ENCODE measurements around the gene CASP4. TPM values are rescaled to one million over a fixed set of nuclear protein-coding genes. Genes with fewer than 3 reads are reported as not detected.
A peak's percentile ranks its signal among the peaks of the same experiment; 100 is the strongest.

CASP4 gene
- total RNA-seq, 1 donor from 2014 or later = 13.9 TPM

DNA sequence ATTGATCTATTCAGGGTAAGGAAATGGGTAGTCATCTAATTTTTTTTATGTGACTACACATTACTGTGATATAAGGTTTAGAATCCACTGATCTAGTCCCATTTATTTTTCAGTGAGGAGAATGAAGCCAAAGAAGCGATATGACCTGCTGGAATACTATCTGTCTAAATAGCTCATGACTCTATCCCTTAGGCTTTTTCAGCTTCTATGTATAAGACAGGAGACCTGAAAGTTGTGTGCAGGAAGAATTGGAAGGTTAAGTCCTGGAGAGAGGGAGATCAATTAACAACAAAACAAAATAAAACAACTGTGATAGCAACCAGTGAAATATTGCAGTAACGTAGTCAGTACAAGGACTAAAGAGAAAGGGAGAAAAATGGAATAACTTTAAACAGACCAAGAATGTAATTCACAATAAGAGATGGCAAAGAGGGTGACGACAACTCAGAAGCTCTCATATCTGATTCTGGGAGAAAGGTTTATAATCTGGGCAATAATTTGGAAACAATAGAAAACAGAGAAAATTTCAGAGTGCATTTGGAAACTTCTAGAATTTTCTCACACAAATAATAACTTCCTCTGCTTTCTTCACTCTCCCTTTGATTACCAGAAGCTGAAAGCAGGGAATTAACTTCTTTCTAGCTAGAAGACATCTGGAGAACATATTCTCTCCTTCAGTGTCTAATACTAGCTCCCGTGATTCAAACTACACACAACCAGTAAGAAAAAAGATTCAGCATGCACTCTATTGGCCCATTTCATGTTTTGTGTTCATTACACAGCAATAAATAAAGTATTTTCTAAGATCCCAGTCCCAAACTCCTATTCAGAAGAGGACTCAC is 50.9 kb downstream of the CASP4 start:
- no peak for DNase-seq
- intact Hi-C loops (cut with micrococcal nuclease) = no loop called here
- peaks cover 4% of the 10 kb centered on the region for H3K9me3 ChIP-seq (replicated peaks)
- H3K27ac ChIP-seq (replicated peaks) = peak overlapping the region; percentile 70
- H3K36me3 ChIP-seq = no peaks in the 10 kb centered on the region
- TF ChIP-seq, protein P1, sequence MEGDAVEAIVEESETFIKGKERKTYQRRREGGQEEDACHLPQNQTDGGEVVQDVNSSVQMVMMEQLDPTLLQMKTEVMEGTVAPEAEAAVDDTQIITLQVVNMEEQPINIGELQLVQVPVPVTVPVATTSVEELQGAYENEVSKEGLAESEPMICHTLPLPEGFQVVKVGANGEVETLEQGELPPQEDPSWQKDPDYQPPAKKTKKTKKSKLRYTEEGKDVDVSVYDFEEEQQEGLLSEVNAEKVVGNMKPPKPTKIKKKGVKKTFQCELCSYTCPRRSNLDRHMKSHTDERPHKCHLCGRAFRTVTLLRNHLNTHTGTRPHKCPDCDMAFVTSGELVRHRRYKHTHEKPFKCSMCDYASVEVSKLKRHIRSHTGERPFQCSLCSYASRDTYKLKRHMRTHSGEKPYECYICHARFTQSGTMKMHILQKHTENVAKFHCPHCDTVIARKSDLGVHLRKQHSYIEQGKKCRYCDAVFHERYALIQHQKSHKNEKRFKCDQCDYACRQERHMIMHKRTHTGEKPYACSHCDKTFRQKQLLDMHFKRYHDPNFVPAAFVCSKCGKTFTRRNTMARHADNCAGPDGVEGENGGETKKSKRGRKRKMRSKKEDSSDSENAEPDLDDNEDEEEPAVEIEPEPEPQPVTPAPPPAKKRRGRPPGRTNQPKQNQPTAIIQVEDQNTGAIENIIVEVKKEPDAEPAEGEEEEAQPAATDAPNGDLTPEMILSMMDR (IDR thresholded peaks at IDR 0.05; ENCODE audit: borderline replicate concordance) = no peak
- peaks cover 16% of the 10 kb centered on the region for H3K4me1 ChIP-seq
- H3K4me3 ChIP-seq = peak overlapping the region; percentile 59
- no peaks in the 10 kb centered on the region for H3K27me3 ChIP-seq (ENCODE audit: low read depth)

DNA sequence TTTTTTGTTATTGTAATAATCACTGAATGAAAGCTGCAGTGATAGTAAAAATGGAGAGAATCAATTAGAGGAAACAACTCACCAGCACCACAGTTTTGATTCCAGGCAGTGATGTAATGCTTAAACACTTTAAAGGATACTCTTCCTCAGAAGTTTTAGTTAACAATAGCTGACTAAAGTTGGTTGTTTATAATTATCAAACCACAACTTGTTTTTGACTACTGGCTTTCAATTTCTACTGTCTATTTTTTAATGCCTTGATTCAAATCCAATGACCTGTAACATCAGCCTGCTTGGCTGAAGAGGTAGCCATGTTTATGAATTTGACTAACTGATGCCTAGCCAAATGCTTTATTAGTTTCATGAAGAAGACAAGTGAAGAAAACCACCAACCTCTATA is 51.9 kb downstream of the CASP4 start:
- DNase-seq = no peak
- H3K27me3 ChIP-seq (ENCODE audit: low read depth) = no peaks in the 10 kb centered on the region
- TF ChIP-seq, protein P1 (IDR thresholded peaks at IDR 0.05; ENCODE audit: borderline replicate concordance) = no peak
- intact Hi-C loops (cut with micrococcal nuclease) = no loop called here
- peaks cover 4% of the 10 kb centered on the region for H3K9me3 ChIP-seq (replicated peaks)
- peak overlapping the region; percentile 70 for H3K27ac ChIP-seq (replicated peaks)
- H3K4me3 ChIP-seq = peak overlapping the region; percentile 59
- H3K36me3 ChIP-seq = no peaks in the 10 kb centered on the region
- H3K4me1 ChIP-seq = peaks cover 16% of the 10 kb centered on the region

DNA sequence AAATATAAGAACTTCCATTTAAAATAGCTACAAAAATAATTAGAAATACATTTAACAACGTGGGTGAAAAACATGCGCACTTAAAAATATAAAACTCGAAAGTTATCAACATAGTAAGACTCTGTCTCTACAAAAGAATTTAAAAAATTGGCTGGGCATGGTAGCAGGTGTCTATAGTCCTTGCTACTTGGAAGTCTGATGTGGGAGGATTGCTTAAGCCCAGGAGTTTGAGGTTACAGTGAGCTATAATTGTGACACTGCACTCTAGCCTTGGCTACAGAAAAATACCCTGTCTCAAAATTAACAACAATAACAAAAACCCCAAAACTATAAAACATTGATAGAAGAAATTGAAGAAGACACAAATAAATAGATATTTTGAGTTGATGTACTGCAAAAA is 56.3 kb downstream of the CASP4 start:
- TF ChIP-seq, protein P1 (IDR thresholded peaks at IDR 0.05; ENCODE audit: borderline replicate concordance) = no peak
- H3K27me3 ChIP-seq (ENCODE audit: low read depth) = no peaks in the 10 kb centered on the region
- intact Hi-C loops (cut with micrococcal nuclease) = no loop called here
- H3K27ac ChIP-seq (replicated peaks) = no peak overlapping the region
- H3K4me3 ChIP-seq = no peak overlapping the region
- no peaks in the 10 kb centered on the region for H3K36me3 ChIP-seq
- no peak for DNase-seq
- no peaks in the 10 kb centered on the region for H3K9me3 ChIP-seq (replicated peaks)
- peaks cover 5% of the 10 kb centered on the region for H3K4me1 ChIP-seq

DNA sequence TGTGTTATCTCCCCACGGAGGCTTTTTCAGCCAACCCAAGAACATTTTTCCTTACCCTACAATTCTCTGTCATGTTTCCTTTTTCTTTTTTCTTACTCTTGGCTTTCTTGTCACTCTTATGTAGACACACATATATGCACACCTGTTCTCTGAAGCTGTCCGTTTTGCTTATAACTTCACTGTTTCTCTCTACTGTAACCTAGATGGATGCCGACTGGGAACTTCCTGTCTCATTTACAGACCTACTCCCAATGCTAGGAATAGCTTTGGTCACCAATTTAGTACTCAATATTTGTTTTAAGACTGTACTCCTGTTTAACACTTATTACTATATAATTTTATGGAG is 60.2 kb downstream of the CASP4 start:
- H3K4me1 ChIP-seq = no peaks in the 10 kb centered on the region
- H3K27ac ChIP-seq (replicated peaks) = no peak overlapping the region
- no peaks in the 10 kb centered on the region for H3K36me3 ChIP-seq
- H3K27me3 ChIP-seq (ENCODE audit: low read depth) = no peaks in the 10 kb centered on the region
- TF ChIP-seq, protein P1 (IDR thresholded peaks at IDR 0.05; ENCODE audit: borderline replicate concordance) = no peak
- intact Hi-C loops (cut with micrococcal nuclease) = no loop called here
- DNase-seq = no peak
- no peak overlapping the region for H3K4me3 ChIP-seq
- no peaks in the 10 kb centered on the region for H3K9me3 ChIP-seq (replicated peaks)

DNA sequence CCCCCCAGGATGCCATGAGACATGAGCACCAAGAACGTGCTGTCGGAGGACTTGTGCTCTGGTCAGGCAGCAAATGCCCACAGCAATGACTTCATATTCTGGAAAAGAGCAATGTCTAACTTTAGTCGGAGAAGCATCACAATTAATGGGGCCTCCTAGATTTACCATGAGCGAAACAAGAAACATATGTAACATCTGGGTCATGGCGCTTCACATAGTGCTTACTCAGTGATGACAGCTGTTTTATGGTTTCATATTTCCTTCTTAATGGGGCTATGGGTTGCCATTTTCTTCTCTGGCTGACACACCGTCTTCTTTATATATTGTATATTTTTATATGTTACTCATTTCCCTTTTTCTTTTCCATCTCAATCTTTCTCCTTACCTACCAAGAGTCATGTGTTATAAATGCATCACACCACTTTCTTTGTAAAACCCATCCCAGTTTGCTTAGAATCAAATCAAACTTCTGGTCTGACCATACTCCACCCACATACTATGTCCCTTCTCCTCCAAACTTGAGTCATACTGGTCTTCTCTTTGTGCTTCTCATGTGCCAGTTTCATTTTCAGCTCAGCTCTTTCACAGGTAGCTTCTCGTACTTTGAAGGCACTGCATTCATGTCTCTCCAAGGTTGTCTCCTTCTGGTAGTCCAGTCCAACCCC is 60.7 kb downstream of the CASP4 start:
- Histone ChIP-seq H3K27ac (replicated peaks) (no peak overlapping the region), H3K4me1 (no peaks in the 10 kb centered on the region), H3K27me3 (ENCODE audit: low read depth) (no peaks in the 10 kb centered on the region), H3K9me3 (replicated peaks) (no peaks in the 10 kb centered on the region), H3K36me3 (no peaks in the 10 kb centered on the region), H3K4me3 (no peak overlapping the region)
- TF ChIP-seq, protein P1 (IDR thresholded peaks at IDR 0.05; ENCODE audit: borderline replicate concordance) = no peak
- intact Hi-C loops (cut with micrococcal nuclease) = no loop called here
- no peak for DNase-seq

All from left ventricle myocardium inferior (tissue), 1 donor.